Transverse colon (tissue), 4 donors: ENCODE measurements around the gene CCDC63. TPM values are rescaled to one million over a fixed set of nuclear protein-coding genes. Genes with fewer than 3 reads are reported as not detected.
"Not testable (repeated sequence)": the region's sequence is repeated elsewhere in the genome, so short reads cannot be mapped to it uniquely, and the experiment has no call there.

Experiments used
- DNase-seq: peaks from one replicate; pipeline ENCODE4 v3.0.0-alpha.2; 2019
- H3K27ac ChIP-seq, 4 donors: fragments of 200-600 bp; sonication (generic); 2 replicates each; pipeline ENCODE4 v1.5.1; 2016 to 2018; ENCODE audit warnings: inconsistent platforms in 4 of 4
- H3K27me3 ChIP-seq: fragments of 200-600 bp; sonication (generic); 2 replicates; pipeline ENCODE4 v1.5.1; 2017; ENCODE audit warnings: inconsistent platforms
- H3K36me3 ChIP-seq, 4 donors: fragments of 200-600 bp; sonication (generic); 2 replicates each; pipeline ENCODE4 v1.5.1; 2017 to 2019; ENCODE audit warnings: inconsistent platforms in 4 of 4
- H3K4me1 ChIP-seq, 4 donors: fragments of 200-600 bp; sonication (generic); 2 replicates each; pipeline ENCODE4 v1.5.1; 2017 to 2020; ENCODE audit warnings: inconsistent platforms in 4 of 4
- H3K4me3 ChIP-seq, 4 donors: fragments of 200-600 bp; sonication (generic); 1 replicate in 1 of 4; 2 replicates in 3 of 4; pipeline versions ENCODE4 v1.5.1 to v1.6.1; 2017 to 2019; ENCODE audit warnings: inconsistent platforms in 4 of 4
- H3K9me3 ChIP-seq, 2 donors: fragments of 200-600 bp; sonication (generic); 2 replicates each; pipeline ENCODE4 v1.5.1; 2017 to 2019; ENCODE audit warnings: inconsistent platforms in 2 of 2
- CTCF ChIP-seq, 5 experiments: fragments of 200-600 bp in 3 of 5; fragments of 450-650 bp in 2 of 5; sonication (generic) in 3 of 5; IDR thresholded peaks; 1 replicate in 2 of 5; 2 replicates in 3 of 5; pipeline ENCODE4 v1.5.1; 2016 to 2017; ENCODE audit warnings: antibody characterized with exemption in 5 of 5, inconsistent platforms in 3 of 5, mild to moderate bottlenecking in 2 of 5, moderate library complexity in 1 of 5
- EP300 ChIP-seq: sonication (generic); formaldehyde crosslinking; IDR thresholded peaks from one replicate; pipeline ENCODE4 v1.6.1; 2017; ENCODE audit warnings: antibody characterized with exemption, low read depth
- POLR2A ChIP-seq: fragments of 450-650 bp; IDR thresholded peaks from one replicate; pipeline ENCODE4 v1.6.1; 2016; ENCODE audit warnings: antibody characterized with exemption, mild to moderate bottlenecking, moderate library complexity
- POLR2AphosphoS5 ChIP-seq, 3 donors: sonication (generic); formaldehyde crosslinking; IDR thresholded peaks; one replicate each; pipeline ENCODE4 v1.6.1; 2016; ENCODE audit warnings: antibody characterized with exemption in 3 of 3
- WGBS, 2 donors: methylation state at CpG; one replicate each; pipeline ENCODE4 v1.1.5; 2018; ENCODE audit warnings: low coverage in 1 of 2; 5-methylcytosine and 5-hydroxymethylcytosine counted together
- in situ Hi-C, 4 donors: fragments of 200-750 bp; cut with MboI; loops; one replicate each; pipeline versions ENCODE4 v1.15.0 to v1.15.1; 2017; ENCODE audit warnings: low sequenced_read_pairs in 3 of 4, low pct_ligation_motif_present in 1 of 4, low pct_unique_long_range_greater_than_20kb in 1 of 4
- intact Hi-C: fragments of 100-400 bp; cut with DNase I; formaldehyde crosslinking; loops from one replicate; pipeline ENCODE4 v1.15.1; 2023; ENCODE audit warnings: low total_unique reads
- total RNA-seq, 4 donors: library from RNA; depleted of rRNA; stranded (reverse); fragments of >200 nt; gene quantifications; one replicate each; pipeline ENCODE4 v1.1.0, GENCODE V29; 2016

The CCDC63 gene
- total RNA-seq, 4 donors from 2014 or later, result not detected

- 91% methylated on average over 6 of the region's 6 CpGs; no CpG with 5 or more reads in 1 of the 2 donors for WGBS, 2 donors
- peaks cover 0 to 6% (median 0%) of the 10 kb centered on the region in 4 donors for H3K4me1 ChIP-seq
- no peak overlapping the region for H3K27ac ChIP-seq
- H3K9me3 ChIP-seq, result peaks cover 8 to 10% of the 10 kb centered on the region in 2 donors
- DNase-seq, result no peak
- intact Hi-C loops (loop anchor here (10.0 kb wide), 1 partner anchor 1783 kb away; no protein-coding TSS in a partner anchor), in situ Hi-C loops (loop anchor here in 2 of 4 donors (10.0 to 25.0 kb wide), 2 partner anchors 363 to 371 kb away; no protein-coding TSS in a partner anchor)
- TF ChIP-seq POLR2A (no peak), CTCF (IDR thresholded peaks at IDR 0.05) (no peak), POLR2AphosphoS5 (IDR thresholded peaks at IDR 0.05) (no peak), EP300 (no peak)
- H3K4me3 ChIP-seq, result no peak overlapping the region
- no peaks in the 10 kb centered on the region for H3K36me3 ChIP-seq
- H3K27me3 ChIP-seq, result peaks cover 16% of the 10 kb centered on the region
These were observed 94.6 kb downstream of the CCDC63 start for GRCh38 chr12:110941391-110941790.

GRCh38 chr12:110943373-110943772 is 96.6 kb downstream of the CCDC63 start:
- Histone ChIP-seq H3K9me3 (peaks cover 11 to 14% of the 10 kb centered on the region in 2 donors), H3K27me3 (peaks cover 5% of the 10 kb centered on the region), H3K27ac (no peak overlapping the region), H3K4me3 (no peak overlapping the region), H3K4me1 (no peaks in the 10 kb centered on the region), H3K36me3 (no peaks in the 10 kb centered on the region)
- TF ChIP-seq POLR2A (no peak), POLR2AphosphoS5 (IDR thresholded peaks at IDR 0.05) (no peak), EP300 (no peak), CTCF (IDR thresholded peaks at IDR 0.05) (no peak)
- no peak for DNase-seq
- in situ Hi-C loops (loop anchor here in 2 of 4 donors (10.0 to 25.0 kb wide), 2 partner anchors 361 to 369 kb away; no protein-coding TSS in a partner anchor), intact Hi-C loops (loop anchor here (10.0 kb wide), 1 partner anchor 1781 kb away; no protein-coding TSS in a partner anchor)
- 36 to 63% methylated on average over 1 to 2 of the region's 2 CpGs for WGBS, 2 donors

GRCh38 chr12:110948041-110948440 is 101.3 kb downstream of the CCDC63 start:
- no peak overlapping the region for H3K4me3 ChIP-seq
- in situ Hi-C loops, result loop anchor here in 2 of 4 donors (10.0 to 25.0 kb wide), 2 partner anchors 357 to 364 kb away; no protein-coding TSS in a partner anchor
- 59 to 100% methylated on average over 1 to 2 of the region's 2 CpGs for WGBS, 2 donors
- no peaks in the 10 kb centered on the region for H3K4me1 ChIP-seq
- no peak overlapping the region for H3K27ac ChIP-seq
- DNase-seq, result no peak
- TF ChIP-seq EP300 (no peak), POLR2A (no peak), POLR2AphosphoS5 (IDR thresholded peaks at IDR 0.05) (no peak), CTCF (IDR thresholded peaks at IDR 0.05) (no peak)
- H3K27me3 ChIP-seq, result no peaks in the 10 kb centered on the region
- intact Hi-C loops, result loop anchor here (10.0 kb wide), 1 partner anchor 1777 kb away; no protein-coding TSS in a partner anchor
- peaks cover 11 to 14% of the 10 kb centered on the region in 2 donors for H3K9me3 ChIP-seq
- no peaks in the 10 kb centered on the region for H3K36me3 ChIP-seq

- WGBS, 2 donors, result 92% methylated on average over 4 of the region's 31 CpGs; no CpG with 5 or more reads in 1 of the 2 donors
- DNase-seq, intact Hi-C loops, H3K27me3 ChIP-seq, H3K36me3 ChIP-seq, H3K27ac ChIP-seq, in situ Hi-C loops, H3K4me1 ChIP-seq, H3K4me3 ChIP-seq: not testable (repeated sequence)
- H3K9me3 ChIP-seq, result peaks cover 9 to 13% of the 10 kb centered on the region in 2 donors
These were observed 103.7 kb downstream of the CCDC63 start for GRCh38 chr12:110950466-110950865.

- no CpG with 5 or more reads among the region's 31 CpGs for WGBS, 2 donors
- DNase-seq, intact Hi-C loops, H3K27ac ChIP-seq, H3K9me3 ChIP-seq, in situ Hi-C loops, H3K36me3 ChIP-seq, H3K4me1 ChIP-seq, H3K27me3 ChIP-seq, H3K4me3 ChIP-seq: not testable (repeated sequence)
These were observed 104.1 kb downstream of the CCDC63 start for GRCh38 chr12:110950867-110951266.

Other genes with a start within 250 kb of the CCDC63 start
- gene TCTN1, start 232.9 kb upstream of the CCDC63 start, total RNA-seq, result 10 to 100 TPM; 28.5 to 71.2 (median 35.1) TPM
- 1 to 10 TPM in 3 of 4 donors, not detected in 1; 3.4 to 7.9 (median 7.3) TPM for gene HVCN1, start 157.9 kb upstream of the CCDC63 start, total RNA-seq
- 100 to 1,000 TPM; 156 to 759 (median 244) TPM for gene PPP1CC, start 104.1 kb upstream of the CCDC63 start, total RNA-seq
- 1 to 10 TPM in 1 of 4 donors, not detected in 3; 2.2 TPM for gene MYL2, start 73.6 kb downstream of the CCDC63 start, total RNA-seq
- gene CUX2, start 187.2 kb downstream of the CCDC63 start, total RNA-seq, result under 1 TPM in 3 of 4 donors, not detected in 1; under 0.01 to 0.20 (median 0.16) TPM